H9 (cell line): ENCODE data around the gene ZNF684. TPM values are rescaled to one million over a fixed set of nuclear protein-coding genes. Genes with fewer than 3 reads are reported as not detected.

Experiments used
- DNase-seq: peaks from one replicate; pipeline ENCODE4 v3.0.0-alpha.2; 2017
- H2AFZ ChIP-seq: one replicate; pipeline ENCODE4 v1.6.1; 2013; ENCODE audit warnings: mild to moderate bottlenecking, low read length, control low read depth, moderate library complexity
- H2AK5ac ChIP-seq: 2 replicates; pipeline ENCODE4 v1.6.1; 2013; ENCODE audit warnings: low read length, control low read depth, mixed read lengths; ENCODE audit not compliant: insufficient read length
- H2BK120ac ChIP-seq: one replicate; pipeline ENCODE4 v1.6.1; 2013; ENCODE audit warnings: low read depth, mild to moderate bottlenecking, low read length, control low read depth, inconsistent platforms; ENCODE audit not compliant: poor library complexity, severe bottlenecking
- H2BK12ac ChIP-seq: 2 replicates; pipeline ENCODE4 v1.6.1; 2013; ENCODE audit warnings: low read length, control low read depth, mixed read lengths, low read depth; ENCODE audit not compliant: insufficient read length
- H2BK15ac ChIP-seq: 2 replicates; pipeline ENCODE4 v1.6.1; 2013; ENCODE audit warnings: low read depth, low read length, control low read depth
- H2BK20ac ChIP-seq: one replicate; pipeline ENCODE4 v1.6.1; 2013; ENCODE audit warnings: low read depth, mild to moderate bottlenecking, low read length, control low read depth, inconsistent platforms; ENCODE audit not compliant: poor library complexity, severe bottlenecking
- H2BK5ac ChIP-seq: 2 replicates; pipeline ENCODE4 v1.6.1; 2013; ENCODE audit warnings: low read length, control low read depth, mixed read lengths; ENCODE audit not compliant: insufficient read length
- H3K14ac ChIP-seq: 2 replicates; pipeline ENCODE4 v1.6.1; 2013; ENCODE audit warnings: low read length, control low read depth; ENCODE audit not compliant: insufficient read depth
- H3K18ac ChIP-seq: 2 replicates; pipeline ENCODE4 v1.6.1; 2013; ENCODE audit warnings: low read depth, mild to moderate bottlenecking, mixed read lengths, low read length, control low read depth; ENCODE audit not compliant: insufficient read length
- H3K23ac ChIP-seq: 2 replicates; pipeline ENCODE4 v1.6.1; 2013; ENCODE audit warnings: low read length, control low read depth, mixed read lengths, low read depth; ENCODE audit not compliant: insufficient read length
- H3K23me2 ChIP-seq: 2 replicates; pipeline ENCODE4 v1.6.1; 2013; ENCODE audit warnings: low read depth, mild to moderate bottlenecking, mixed read lengths, low read length, control low read depth; ENCODE audit not compliant: insufficient read length, poor library complexity, severe bottlenecking
- H3K27ac ChIP-seq: 2 replicates; pipeline ENCODE4 v1.5.1; 2013; ENCODE audit warnings: low read length, control low read depth, mixed read lengths, low read depth; ENCODE audit not compliant: insufficient read length
- H3K27me3 ChIP-seq: 2 replicates; pipeline ENCODE4 v1.6.1; 2013; ENCODE audit warnings: low read length, control low read depth, inconsistent platforms; ENCODE audit not compliant: insufficient read depth
- H3K4ac ChIP-seq: 2 replicates; pipeline ENCODE4 v1.6.1; 2013; ENCODE audit warnings: low read depth, mild to moderate bottlenecking, control low read depth, inconsistent platforms, low read length, moderate library complexity
- H3K4me1 ChIP-seq: 2 replicates; pipeline ENCODE4 v1.6.1; 2013; ENCODE audit warnings: low read length, control low read depth, inconsistent platforms; ENCODE audit not compliant: insufficient read depth
- H3K4me2 ChIP-seq: 2 replicates; pipeline ENCODE4 v1.6.1; 2013; ENCODE audit warnings: low read length, control low read depth, mixed read lengths; ENCODE audit not compliant: insufficient read length, insufficient read depth
- H3K56ac ChIP-seq: 2 replicates; pipeline ENCODE4 v1.6.1; 2013; ENCODE audit warnings: low read depth, mild to moderate bottlenecking, mixed read lengths, low read length, control low read depth; ENCODE audit not compliant: insufficient read length
- H3K79me1 ChIP-seq: 2 replicates; pipeline ENCODE4 v1.6.1; 2013; ENCODE audit warnings: low read depth, mild to moderate bottlenecking, moderate library complexity, low read length, control low read depth, inconsistent platforms; ENCODE audit not compliant: insufficient read depth, poor library complexity, severe bottlenecking
- H3K79me2 ChIP-seq: 2 replicates; pipeline ENCODE4 v1.6.1; 2013; ENCODE audit warnings: low read length, control low read depth, inconsistent platforms; ENCODE audit not compliant: insufficient read depth
- H3K9ac ChIP-seq: 2 replicates; pipeline ENCODE4 v1.6.1; 2013; ENCODE audit warnings: low read length, control low read depth, mixed read lengths; ENCODE audit not compliant: insufficient read length; ENCODE audit errors: extremely low read depth
- H3K9me3 ChIP-seq: one replicate; pipeline ENCODE4 v1.6.1; 2013; ENCODE audit warnings: low read depth, low read length, inconsistent platforms; ENCODE audit not compliant: control insufficient read depth
- H3T11ph ChIP-seq: one replicate; pipeline ENCODE4 v1.6.1; 2013; ENCODE audit warnings: mild to moderate bottlenecking, low read length, control low read depth, inconsistent platforms
- H4K20me1 ChIP-seq: one replicate; pipeline ENCODE4 v1.6.1; 2013; ENCODE audit not compliant: control insufficient read depth, insufficient read length, insufficient read depth
- H4K5ac ChIP-seq: 2 replicates; pipeline ENCODE4 v1.6.1; 2013; ENCODE audit warnings: low read depth, mild to moderate bottlenecking, mixed read lengths, low read length, control low read depth; ENCODE audit not compliant: insufficient read length
- H4K8ac ChIP-seq: replicated peaks from 2 replicates; pipeline ENCODE4 v1.6.1; 2013; ENCODE audit warnings: low read length, control low read depth, mixed read lengths, low read depth; ENCODE audit not compliant: insufficient read length
- H4K91ac ChIP-seq: 2 replicates; pipeline ENCODE4 v1.6.1; 2013; ENCODE audit warnings: low read depth, mild to moderate bottlenecking, moderate library complexity, mixed read lengths, low read length, control low read depth; ENCODE audit not compliant: insufficient read length
- H3K27ac Mint-ChIP-seq, 3 experiments: 2 replicates in 2 of 3; 3 replicates in 1 of 3; pipeline ENCODE4 v1.8.0; 2020 to 2021; ENCODE audit warnings: mixed read lengths in 3 of 3, mild to moderate bottlenecking in 1 of 3, moderate library complexity in 1 of 3
- H3K27me3 Mint-ChIP-seq: 2 replicates; pipeline ENCODE4 v1.8.0; 2021; ENCODE audit warnings: low read depth, mild to moderate bottlenecking, moderate library complexity, mixed read lengths
- H3K36me3 Mint-ChIP-seq, 3 experiments: 2 replicates in 2 of 3; 3 replicates in 1 of 3; pipeline ENCODE4 v1.8.0; 2020 to 2021; ENCODE audit warnings: low read depth in 3 of 3, mixed read lengths in 3 of 3; ENCODE audit not compliant: insufficient read depth in 1 of 3
- H3K4me1 Mint-ChIP-seq, 2 experiments: 2 replicates each; pipeline ENCODE4 v1.8.0; 2020; ENCODE audit warnings: mixed read lengths in 2 of 2
- H3K4me3 Mint-ChIP-seq, 2 experiments: 2 replicates in 1 of 2; 3 replicates in 1 of 2; pipeline ENCODE4 v1.8.0; 2020 to 2021; ENCODE audit warnings: mild to moderate bottlenecking in 2 of 2, mixed read lengths in 2 of 2, moderate library complexity in 1 of 2
- H3K9me3 Mint-ChIP-seq, 2 experiments: 2 replicates in 1 of 2; 3 replicates in 1 of 2; pipeline ENCODE4 v1.8.0; 2020; ENCODE audit warnings: mild to moderate bottlenecking in 2 of 2, mixed read lengths in 2 of 2, moderate library complexity in 1 of 2
- WGBS: extraction: QIAGEN DNeasy Blood & Tissue Kit; methylation state at CpG from one replicate; pipeline ENCODE4 v1.1.7; 2013; ENCODE audit warnings: missing lambda C conversion rate, low lambda C conversion rate, mixed read lengths; ENCODE audit not compliant: insufficient read length; ENCODE audit errors: extremely low coverage; 5-methylcytosine and 5-hydroxymethylcytosine counted together
- total RNA-seq: library from RNA; stranded (reverse); gene quantifications from 2 replicates; pipeline ENCODE4 v1.2.1, GENCODE V29; 2021
- TF ChIP-seq, protein P1 (sequence below): fragments of 200-600 bp; sonication (generic); conservative IDR thresholded peaks from 3 replicates; pipeline ENCODE4 v1.8.0; 2021; ENCODE audit warnings: antibody characterized with exemption, mild to moderate bottlenecking

The ZNF684 gene
- total RNA-seq, 1 experiment from 2014 or later: 6.5 TPM

DNA sequence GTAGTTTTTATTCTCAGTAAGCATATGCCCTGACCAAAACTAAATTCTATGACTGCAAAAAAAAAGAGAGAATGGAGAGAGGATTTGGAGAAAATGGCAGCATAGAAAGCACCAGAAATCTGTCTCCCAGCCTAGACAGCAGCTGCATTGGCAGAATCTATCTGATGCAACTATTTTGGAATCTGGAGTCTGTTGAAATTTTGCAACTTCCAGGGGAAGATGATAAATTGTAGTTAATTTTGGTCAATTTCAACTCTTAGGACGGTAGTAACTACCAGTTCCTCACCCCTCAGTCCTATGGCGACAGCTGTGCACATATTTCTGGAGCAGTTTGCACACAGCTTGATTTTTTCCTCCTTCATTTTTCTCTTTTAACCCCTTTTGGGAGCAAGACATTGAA is 11.9 kb upstream of the ZNF684 start:
- no peak overlapping the region for H2BK20ac ChIP-seq
- H4K20me1 ChIP-seq: no peaks in the 10 kb centered on the region
- H4K91ac ChIP-seq: no peak overlapping the region
- no peaks in the 10 kb centered on the region for H3K27me3 ChIP-seq
- no peak overlapping the region for H3K56ac ChIP-seq
- H3K27ac Mint-ChIP-seq: no peak overlapping the region
- no peak overlapping the region for H3K9ac ChIP-seq
- H3K23ac ChIP-seq: no peak overlapping the region
- no peaks in the 10 kb centered on the region for H3K23me2 ChIP-seq
- no peak overlapping the region for H2BK15ac ChIP-seq
- no peak overlapping the region for H3K14ac ChIP-seq
- no CpG with 5 or more reads among the region's 2 CpGs for WGBS
- H3K79me2 ChIP-seq: no peaks in the 10 kb centered on the region
- no peak overlapping the region for H3K27ac ChIP-seq
- H3K4me1 Mint-ChIP-seq: no peaks in the 10 kb centered on the region
- no peaks in the 10 kb centered on the region for H3K79me1 ChIP-seq
- H3K36me3 Mint-ChIP-seq: peaks cover 27 to 35% (median 34%) of the 10 kb centered on the region in 3 experiments
- H2AK5ac ChIP-seq: no peak overlapping the region
- no peak overlapping the region for H2BK5ac ChIP-seq
- TF ChIP-seq, protein P1, sequence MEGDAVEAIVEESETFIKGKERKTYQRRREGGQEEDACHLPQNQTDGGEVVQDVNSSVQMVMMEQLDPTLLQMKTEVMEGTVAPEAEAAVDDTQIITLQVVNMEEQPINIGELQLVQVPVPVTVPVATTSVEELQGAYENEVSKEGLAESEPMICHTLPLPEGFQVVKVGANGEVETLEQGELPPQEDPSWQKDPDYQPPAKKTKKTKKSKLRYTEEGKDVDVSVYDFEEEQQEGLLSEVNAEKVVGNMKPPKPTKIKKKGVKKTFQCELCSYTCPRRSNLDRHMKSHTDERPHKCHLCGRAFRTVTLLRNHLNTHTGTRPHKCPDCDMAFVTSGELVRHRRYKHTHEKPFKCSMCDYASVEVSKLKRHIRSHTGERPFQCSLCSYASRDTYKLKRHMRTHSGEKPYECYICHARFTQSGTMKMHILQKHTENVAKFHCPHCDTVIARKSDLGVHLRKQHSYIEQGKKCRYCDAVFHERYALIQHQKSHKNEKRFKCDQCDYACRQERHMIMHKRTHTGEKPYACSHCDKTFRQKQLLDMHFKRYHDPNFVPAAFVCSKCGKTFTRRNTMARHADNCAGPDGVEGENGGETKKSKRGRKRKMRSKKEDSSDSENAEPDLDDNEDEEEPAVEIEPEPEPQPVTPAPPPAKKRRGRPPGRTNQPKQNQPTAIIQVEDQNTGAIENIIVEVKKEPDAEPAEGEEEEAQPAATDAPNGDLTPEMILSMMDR: no peak
- peaks cover 11% of the 10 kb centered on the region for H3K27me3 Mint-ChIP-seq
- no peak overlapping the region for H3K18ac ChIP-seq
- no peaks in the 10 kb centered on the region for H3K4me1 ChIP-seq
- no peak overlapping the region for H4K5ac ChIP-seq
- no peaks in the 10 kb centered on the region for H3K9me3 ChIP-seq
- no peak overlapping the region for H3K4me3 Mint-ChIP-seq
- peaks cover 61 to 74% of the 10 kb centered on the region in 2 experiments for H3K9me3 Mint-ChIP-seq
- no peak overlapping the region for H3K4ac ChIP-seq
- no peak for DNase-seq
- no peak overlapping the region for H2BK12ac ChIP-seq
- H2AFZ ChIP-seq: no peak overlapping the region
- no peak overlapping the region for H3K4me2 ChIP-seq
- H4K8ac ChIP-seq: no peak overlapping the region
- no peak overlapping the region for H2BK120ac ChIP-seq
- no peak overlapping the region for H3T11ph ChIP-seq
